HG03558 (cell line): ENCODE measurements around the gene TNFAIP1.
"Not testable (repeated sequence)": the region's sequence is repeated elsewhere in the genome, so short reads cannot be mapped to it uniquely, and the experiment has no call there.

Source experiments
- ATAC-seq: cut with Tn5 transposase; IDR thresholded peaks from one replicate; pipeline ENCODE4 v1.9.1; 2021; ENCODE audit warnings: moderate number of reproducible peaks; ENCODE audit not compliant: unreplicated experiment; ENCODE audit errors: extremely low read depth

TNFAIP1 gene

GRCh38 chr17:28324267-28324745, 11.3 kb upstream of the TNFAIP1 start:
- ATAC-seq = no peak

GRCh38 chr17:28324781-28325180, 10.8 kb upstream of the TNFAIP1 start:
- ATAC-seq = no peak

GRCh38 chr17:28325211-28325610, 10.3 kb upstream of the TNFAIP1 start:
- ATAC-seq = no peak

- no peak for ATAC-seq
These were observed 9.4 kb upstream of the TNFAIP1 start for GRCh38 chr17:28326114-28326513.

DNA sequence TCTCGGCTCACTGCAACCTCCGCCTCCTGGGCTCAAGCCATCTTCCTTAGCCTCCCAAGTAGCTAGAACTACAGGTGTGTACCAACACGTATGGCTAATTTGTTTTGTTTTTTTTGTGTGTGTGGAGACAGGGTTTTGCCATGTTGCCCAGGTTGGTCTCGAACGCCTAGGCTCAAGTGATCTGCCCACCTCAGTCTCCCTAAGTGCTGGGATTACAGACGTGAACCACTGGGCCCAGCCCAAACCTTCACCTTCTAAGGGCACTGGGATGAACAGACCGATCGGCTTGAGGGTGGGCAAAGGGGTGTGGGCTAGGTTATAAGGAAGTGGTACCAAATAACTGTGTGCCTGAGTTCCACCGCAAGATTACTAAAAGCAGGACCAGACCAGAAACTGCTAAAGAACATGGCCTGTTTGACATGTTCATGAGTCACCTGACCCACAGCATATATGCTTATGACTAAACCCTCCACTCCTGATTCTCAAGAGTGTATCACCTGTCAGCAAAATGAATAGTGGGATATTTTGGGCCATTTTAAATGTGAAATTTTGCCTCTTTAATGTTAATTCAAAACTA, 8.4 kb upstream of the TNFAIP1 start:
- ATAC-seq = no peak

DNA sequence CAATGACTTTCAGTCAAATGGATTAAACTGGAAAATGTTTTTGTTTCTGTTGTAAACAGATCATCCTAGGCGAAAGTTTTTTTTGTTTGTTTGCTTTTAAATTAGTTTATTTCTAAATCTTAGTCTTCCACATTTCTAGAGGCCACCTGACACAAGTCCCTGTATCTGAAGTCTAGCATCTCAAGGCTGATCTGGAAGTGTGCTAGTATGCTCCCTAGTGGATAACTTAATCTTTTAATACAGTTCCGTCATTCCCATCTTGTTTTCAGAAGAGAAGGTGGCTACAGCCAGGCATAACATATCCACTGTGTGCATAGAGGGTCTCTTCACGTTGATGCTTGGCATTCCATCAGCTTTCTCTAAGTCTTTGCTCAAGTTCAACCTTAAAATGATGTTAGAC, 7.9 kb upstream of the TNFAIP1 start:
- no peak for ATAC-seq

DNA sequence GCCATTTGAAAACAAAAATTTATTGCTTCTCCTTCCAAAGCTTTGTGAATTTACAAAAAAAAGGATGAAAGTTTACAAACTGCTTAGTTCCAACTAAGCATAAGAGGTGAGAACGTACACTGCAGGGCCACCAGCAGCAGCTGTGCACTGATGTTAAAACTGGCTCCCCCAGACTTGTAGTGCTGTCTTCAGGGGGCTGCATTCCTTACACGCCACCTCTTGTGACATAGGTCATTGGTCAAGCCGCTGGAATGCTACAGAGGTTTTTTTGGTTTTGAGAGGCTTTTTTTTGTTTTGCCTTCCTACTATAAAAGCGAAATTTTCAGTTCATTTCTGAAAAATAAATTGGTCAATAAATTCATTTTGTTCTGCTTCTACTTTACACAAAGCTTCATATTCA, 7.2 kb upstream of the TNFAIP1 start:
- ATAC-seq = no peak

GRCh38 chr17:28330671-28331070, 4.9 kb upstream of the TNFAIP1 start:
- ATAC-seq = no peak

DNA sequence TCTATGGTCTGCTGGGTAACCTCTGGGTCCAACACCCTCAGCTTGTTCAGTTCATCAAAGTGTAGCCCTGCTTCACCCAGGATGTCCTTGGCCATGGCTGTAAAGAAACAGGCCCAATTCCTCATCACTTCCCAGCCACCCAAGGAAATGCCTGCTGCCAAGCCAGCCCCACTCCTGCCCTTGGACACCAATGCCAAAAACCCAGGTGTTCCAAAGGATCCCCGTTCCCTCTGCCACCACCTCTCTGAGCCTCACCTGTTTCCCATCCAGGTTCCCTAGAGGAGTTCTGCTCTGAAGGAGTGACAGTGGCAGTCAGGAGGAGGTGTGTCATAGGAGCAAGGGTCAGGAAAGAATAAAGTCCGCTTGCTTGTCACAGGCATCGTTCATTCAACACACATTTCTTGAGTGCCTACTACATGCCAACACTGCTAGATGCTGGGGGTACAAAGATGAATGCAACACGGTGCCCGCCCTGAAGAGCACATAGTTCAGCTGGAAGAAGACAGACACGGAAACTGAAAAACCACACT, 3.6 kb upstream of the TNFAIP1 start:
- ATAC-seq = no peak

GRCh38 chr17:28333083-28333746, 2.3 kb upstream of the TNFAIP1 start:
- ATAC-seq = no peak

GRCh38 chr17:28334171-28334570, 1.4 kb upstream of the TNFAIP1 start:
- ATAC-seq = no peak

DNA sequence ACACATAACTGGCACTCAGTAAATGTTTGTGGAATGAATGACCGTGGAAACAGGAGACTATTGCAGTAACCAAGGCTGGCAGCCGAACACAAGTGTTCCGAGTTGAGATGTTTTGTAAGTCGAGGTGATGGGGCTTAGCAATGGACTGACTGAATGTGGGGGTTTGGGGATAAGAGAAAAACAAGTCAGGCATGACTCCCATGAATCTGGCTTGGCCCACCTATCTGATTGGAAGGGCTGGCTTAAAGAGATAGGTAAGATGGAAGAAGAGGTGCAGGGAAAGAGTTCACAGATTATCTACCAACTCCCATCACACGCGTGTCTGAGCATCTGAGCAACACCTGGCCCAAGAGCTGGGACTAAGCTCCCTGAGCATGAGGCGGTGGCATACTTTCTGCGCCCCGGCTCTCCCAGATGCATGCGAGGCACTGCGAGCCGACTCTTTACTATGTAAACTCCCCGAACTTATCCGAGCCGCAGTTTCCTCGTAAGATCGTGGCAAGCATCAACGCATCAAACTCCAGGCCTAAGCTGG, 828 bp upstream of the TNFAIP1 start:
- no peak for ATAC-seq

DNA sequence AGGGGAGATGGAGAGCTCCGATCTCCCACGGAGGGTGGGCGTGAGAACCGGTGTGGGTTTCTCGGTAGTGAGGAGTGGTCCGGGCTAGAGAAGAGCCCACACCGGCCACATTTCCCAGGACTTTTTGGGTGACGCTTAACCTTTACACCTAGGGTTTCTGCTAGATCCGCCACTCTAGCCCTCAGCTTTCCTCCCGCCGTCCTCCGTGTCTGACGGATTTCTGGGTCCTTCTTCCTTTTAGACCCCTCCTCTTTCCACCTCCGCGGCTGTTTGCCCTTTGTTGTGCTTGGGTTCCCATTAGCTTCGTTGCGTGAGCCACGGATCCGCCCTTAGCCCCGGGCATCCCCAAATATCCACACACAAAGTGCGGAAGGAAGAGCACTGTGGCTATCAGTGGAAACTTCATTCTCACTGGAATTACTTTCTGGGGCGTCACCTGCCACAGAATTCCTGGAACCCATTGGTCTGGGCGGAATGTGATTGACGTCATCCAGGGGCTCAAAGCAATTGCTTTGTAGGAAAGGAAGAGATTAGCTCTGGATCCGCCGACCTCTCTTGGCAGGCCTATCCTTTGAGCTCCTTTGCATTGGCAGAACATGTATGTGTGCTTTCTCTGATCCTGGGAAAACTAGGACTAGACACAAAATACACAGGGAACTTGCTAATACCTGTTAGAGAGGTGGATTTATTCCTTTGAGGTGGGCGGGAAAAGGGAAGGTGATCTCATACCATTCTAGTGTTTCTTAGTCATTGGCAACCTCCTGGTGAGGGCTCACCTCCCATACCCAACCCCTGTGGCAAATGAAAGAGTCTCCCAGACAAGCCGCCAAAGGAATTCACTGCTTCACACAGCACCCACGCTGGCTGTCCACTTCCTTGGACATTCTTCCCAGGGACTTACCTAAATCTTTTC, 654 bp downstream of the TNFAIP1 start:
- no peak for ATAC-seq

GRCh38 chr17:28338056-28338768, 2.7 kb downstream of the TNFAIP1 start:
- ATAC-seq = no peak

DNA sequence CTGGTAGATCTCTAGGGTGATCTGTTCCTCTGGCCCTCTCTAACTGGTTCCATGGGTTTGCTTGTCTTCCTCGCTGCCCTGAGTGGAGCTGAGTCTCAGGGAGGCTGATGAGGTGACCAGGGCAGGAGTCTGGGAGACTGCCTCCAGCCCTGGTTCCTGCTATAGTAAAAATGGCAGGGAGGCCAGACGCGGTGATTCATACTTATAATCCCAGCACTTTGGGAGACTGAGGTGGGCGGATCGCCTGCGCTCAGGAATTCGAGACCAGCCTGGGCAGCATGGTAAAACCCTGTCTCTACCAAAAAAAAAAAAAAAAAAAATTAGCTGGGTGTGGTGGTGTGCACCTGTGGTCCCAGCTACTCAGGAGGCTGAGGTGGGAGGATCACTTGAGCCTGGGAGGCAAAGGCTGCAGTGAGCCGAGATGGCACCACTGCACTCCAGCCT, 3.2 kb downstream of the TNFAIP1 start:
- not testable (repeated sequence) for ATAC-seq

DNA sequence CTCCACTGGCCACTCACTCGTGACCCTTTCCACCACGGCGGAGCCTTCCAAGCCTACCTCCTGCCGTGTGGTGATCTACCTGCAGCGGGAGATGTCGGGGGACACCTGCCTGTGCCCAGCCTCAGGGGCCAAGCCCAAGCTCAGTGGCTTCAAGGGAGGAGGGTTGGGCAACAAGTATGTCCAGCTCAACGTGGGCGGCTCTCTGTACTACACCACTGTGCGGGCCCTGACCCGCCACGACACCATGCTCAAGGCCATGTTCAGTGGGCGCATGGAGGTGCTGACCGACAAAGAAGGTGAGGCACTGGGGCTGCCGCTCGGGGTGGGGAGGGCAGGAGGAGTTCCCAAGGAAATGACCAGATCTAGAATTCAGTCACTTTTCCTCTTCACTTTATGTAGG, 3.9 kb downstream of the TNFAIP1 start:
- no peak for ATAC-seq

- ATAC-seq = no peak
These were observed 4.8 kb downstream of the TNFAIP1 start for GRCh38 chr17:28340374-28340773.

DNA sequence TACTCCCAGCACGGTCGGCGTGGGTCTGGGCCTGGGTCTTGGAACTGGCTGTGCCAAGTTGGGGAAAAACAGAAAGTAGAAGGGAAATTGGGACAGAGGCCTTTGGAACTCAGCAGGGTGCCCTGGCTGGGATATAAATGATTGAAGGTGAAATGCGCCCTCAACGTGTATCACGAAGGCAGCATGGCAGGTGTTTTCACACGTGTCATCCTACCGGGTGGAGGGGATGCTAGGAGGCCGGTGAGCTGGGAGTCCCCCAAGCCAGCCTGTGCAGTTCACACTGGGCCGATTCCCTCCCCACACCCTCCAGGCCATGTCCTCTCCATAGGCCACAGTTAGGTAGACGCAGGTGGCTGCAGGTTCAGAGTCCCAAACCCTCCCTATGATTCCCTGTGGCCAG, 6.0 kb downstream of the TNFAIP1 start:
- ATAC-seq = no peak

DNA sequence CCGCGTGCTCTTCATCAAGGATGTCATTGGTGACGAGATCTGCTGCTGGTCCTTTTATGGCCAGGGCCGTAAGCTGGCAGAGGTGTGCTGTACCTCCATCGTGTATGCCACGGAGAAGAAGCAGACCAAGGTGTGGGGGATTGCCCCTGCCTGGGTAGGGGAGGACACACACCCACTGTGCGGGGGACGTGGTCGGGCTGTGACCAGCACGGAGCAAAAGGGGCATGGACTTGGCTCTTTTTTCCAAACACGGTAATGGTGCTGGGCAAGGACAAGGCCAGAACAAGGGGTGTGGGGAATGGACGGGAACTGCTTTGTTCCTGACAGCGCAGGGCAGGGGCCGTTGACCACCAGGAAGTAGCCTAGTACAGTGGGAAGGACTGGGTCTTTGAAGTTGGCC, 6.8 kb downstream of the TNFAIP1 start:
- ATAC-seq = no peak

DNA sequence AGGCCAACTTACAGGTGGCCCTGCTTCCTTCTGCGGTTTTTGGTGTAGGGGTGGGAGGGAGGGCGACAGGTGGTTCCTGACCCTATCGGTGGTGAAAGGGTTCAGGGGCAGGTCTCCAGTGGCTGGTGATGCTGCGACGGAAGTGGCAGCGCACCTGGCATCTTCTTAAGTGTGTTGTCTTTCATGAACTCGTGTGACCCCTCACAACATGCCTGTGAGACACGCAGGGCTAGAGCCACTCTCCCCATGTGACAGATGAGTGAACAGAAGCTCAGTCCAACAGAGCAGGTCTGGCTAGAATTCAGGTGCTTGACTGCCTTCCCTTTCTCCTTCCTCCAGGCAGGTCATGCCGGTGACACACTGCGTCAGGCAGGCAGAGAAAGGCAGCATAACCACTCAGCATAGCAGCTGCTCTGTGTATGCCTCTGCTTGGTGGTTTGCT, 8.0 kb downstream of the TNFAIP1 start:
- no peak for ATAC-seq
